DMS114 treated with DMSO at 0.1 percent for 48 hours (cell line): ENCODE data around the gene C1QB.
"Not testable (repeated sequence)": the region's sequence is repeated elsewhere in the genome, so short reads cannot be mapped to it uniquely, and the experiment has no call there.

Experiments
- DNase-seq: peaks from one replicate; lab custom pipeline; 2025; ENCODE audit not compliant: unreplicated experiment; lab: John Stamatoyannopoulos, UW

The C1QB gene

GRCh38 chr1:22691031-22691753, 38.2 kb downstream of the C1QB start:
- DNase-seq: no peak

DNA sequence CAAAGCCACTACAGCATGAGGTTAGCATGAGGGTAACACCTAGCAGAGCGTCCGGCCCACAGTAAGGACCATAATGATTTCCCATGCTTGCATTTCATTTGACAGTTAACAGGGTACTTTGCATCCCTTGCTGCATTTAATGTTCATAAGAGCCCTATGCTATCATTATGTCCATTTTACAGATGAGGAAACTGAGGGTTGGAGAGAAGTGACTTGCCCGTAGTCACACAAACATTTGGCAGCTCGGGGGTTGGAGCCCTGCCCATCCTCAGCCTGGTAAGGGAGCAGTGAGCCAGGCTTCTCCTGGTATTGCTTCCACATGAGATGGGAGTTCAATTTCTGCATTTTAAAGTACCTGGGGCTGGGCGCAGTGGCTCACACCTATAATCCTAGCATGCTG, 41.1 kb downstream of the C1QB start:
- DNase-seq: no peak

GRCh38 chr1:22696610-22697009, 43.6 kb downstream of the C1QB start:
- no peak for DNase-seq

- DNase-seq: no peak
These were observed 44.9 kb downstream of the C1QB start for GRCh38 chr1:22697980-22698379.

DNA sequence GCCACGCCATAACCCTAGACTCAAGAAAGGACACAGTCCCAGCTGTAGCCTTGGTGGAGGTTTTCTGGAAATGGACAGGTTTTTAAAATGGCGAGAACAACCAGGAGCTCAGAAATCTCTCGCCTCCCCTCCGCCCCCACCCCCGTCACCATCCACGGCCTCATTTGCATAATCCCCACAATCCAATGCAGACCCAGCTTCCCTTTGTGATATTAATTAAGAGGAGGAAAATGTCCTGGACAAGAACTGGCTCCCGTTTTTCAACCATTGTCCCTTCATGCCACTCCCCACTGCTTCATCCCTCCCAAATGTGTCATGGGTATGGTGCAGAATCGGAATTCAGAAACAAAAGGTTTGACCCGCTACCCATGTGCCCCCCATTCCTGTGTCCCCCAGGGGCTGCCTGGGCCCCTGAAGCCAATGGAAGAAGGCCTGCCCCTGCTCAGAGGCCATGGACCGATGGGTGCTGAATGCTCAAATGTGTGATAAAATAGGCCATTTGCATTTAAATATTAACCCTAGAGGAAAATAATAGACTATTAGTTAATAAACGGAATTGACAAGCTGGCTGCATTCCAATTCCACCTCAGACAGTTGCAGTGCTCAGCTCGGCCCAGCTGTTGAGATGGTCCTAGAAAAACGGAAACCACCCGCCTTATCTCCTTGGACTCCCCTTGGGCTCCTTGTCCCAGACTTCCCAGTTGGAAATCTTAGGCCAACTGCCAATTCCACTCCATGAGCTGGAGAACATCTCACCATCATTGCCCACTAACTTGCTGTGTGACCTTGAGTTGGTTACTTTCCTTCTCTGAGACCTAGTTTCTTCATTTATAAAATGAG, 46.9 kb downstream of the C1QB start:
- no peak for DNase-seq

GRCh38 chr1:22702296-22703085, 49.5 kb downstream of the C1QB start:
- DNase-seq: no peak

DNA sequence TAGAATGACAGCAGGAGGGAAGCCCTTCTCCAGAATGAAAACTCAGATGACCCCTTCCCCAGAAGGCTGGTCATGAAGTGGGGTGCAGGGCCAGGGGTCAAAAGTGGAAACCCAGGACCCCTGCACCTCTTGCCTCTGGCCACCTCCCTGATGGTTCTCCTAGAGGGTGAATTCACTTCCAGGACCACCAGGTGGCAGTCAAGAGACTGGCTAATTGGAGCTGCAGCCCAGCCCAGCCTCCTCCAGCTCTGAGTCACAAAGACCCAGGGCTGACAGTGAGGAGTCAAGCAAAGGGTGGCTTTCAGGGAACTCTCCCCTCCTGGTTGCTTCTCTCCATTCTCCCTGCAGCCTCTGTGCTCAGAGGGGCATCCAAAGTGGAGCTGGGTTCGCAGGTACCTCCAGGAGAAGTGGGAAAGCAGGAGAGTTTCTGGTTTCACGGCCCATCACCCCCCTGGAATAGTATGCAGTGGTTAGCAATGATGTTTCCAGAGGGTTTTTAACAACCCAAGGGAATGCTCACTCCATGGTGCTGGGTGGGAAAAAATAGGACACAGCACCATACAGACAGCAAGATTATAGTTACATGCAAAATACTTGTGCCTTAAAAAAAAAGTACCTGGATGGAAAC, 51.5 kb downstream of the C1QB start:
- DNase-seq: peak; percentile 19

- no peak for DNase-seq
These were observed 52.5 kb downstream of the C1QB start for GRCh38 chr1:22705586-22705985.

DNA sequence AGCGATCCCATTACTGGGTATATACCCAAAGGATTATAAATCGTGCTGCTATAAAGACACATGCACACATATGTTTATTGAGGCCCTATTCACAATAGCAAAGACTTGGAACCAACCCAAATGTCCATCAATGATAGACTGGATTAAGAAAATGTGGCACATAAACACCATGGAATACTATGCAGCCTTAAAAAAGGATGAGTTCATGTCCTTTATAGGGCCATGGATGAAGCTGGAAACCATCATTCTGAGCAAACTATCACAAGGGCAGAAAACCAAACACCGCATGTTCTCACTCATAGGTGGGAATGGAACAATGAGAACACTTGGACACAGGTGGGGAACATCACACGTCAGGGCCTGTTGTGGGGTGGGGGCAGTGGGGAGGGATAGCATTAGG, 53.1 kb downstream of the C1QB start:
- DNase-seq: not testable (repeated sequence)

GRCh38 chr1:22708777-22709176, 55.7 kb downstream of the C1QB start:
- DNase-seq: no peak

- no peak for DNase-seq
These were observed 56.2 kb downstream of the C1QB start for GRCh38 chr1:22709227-22709626.

GRCh38 chr1:22709891-22710700, 57.1 kb downstream of the C1QB start:
- DNase-seq: peak; percentile 25

DNA sequence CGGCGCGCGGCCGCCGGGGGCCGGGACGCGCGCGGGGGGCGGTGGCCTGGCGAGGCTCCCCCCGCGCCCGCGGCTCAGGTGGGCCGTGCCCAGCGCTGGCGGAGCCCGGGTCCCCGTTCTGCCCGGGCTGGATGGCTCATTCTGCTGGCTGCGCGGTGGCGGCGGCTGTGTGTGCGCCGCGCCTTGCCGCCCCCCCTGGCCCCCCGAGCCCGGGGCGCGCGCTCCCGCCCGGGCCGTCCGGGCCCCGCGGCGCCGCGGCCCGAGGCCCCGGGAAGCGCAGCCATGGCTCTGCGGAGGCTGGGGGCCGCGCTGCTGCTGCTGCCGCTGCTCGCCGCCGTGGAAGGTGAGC, 57.6 kb downstream of the C1QB start, which contains the start of gene EPHB2:
Gene EPHB2 (plus strand): TSS at position 139 of the 349 bp plus-strand sequence. CDS start 144 bp downstream, at position 283.
- DNase-seq: no peak

DNA sequence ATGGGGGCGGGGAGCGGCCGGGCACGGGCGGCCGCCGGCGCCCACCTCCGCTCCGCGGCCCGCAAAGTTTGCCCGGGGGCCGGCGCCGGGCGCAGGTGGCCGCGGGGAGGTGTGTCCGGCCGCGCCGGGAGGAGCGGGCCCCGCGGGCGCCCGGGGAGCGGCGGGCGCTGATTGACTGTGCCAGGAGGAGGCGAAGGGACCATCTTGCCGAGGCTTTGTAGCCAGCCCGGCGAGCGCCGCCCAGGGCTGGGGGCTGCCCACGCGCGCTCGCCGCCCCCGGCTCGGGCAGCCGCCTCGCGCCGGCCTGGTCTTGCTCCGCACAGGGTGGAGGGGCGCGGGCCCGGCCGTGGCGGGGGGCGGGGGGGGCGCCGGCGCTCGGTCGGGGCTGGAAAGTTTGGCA, 58.0 kb downstream of the C1QB start:
- DNase-seq: no peak
